ENCODE results near the gene CST7. TPM values are rescaled to one million over a fixed set of nuclear protein-coding genes. Genes with fewer than 3 reads are reported as not detected.

Gene CST7
- total and polyA plus RNA-seq, 2 of the 13 experiments (the other 11 are each of a cell fraction or from before 2014, with no cell fraction given) = not detected

GRCh38 chr20:24992487-24993205, 43.6 kb downstream of the CST7 start, which contains the start of gene APMAP (continued):
- TF ChIP-seq ELF4 (CRISPR knock-in tag; IDR thresholded peaks at IDR 0.05; ENCODE audit: borderline replicate concordance) (peak; percentile 94), DMAP1 (CRISPR knock-in tag; IDR thresholded peaks at IDR 0.05) (peak; percentile 94), PRMT3 (CRISPR knock-in tag; IDR thresholded peaks at IDR 0.05; ENCODE audit: borderline replicate concordance, low read depth) (no peak; the same call in 1 of the 2 replicates), TAF15 (IDR thresholded peaks at IDR 0.05; ENCODE audit: low read depth, low read length, poor library complexity, severe bottlenecking) (peak; percentile 83), POLR2AphosphoS5 (IDR thresholded peaks at IDR 0.05; ENCODE audit: low read depth, low read length) (peak; percentile 95), MTERF4 (CRISPR knock-in tag; IDR thresholded peaks at IDR 0.05) (peak; percentile 87; the same call in 1 of the 2 replicates), ATF4 (CRISPR knock-in tag; IDR thresholded peaks at IDR 0.05) (peak in 1 of 2 experiments; percentile 65; a peak in 1 of 4 replicates), ZBTB4 (CRISPR knock-in tag; IDR thresholded peaks at IDR 0.05; ENCODE audit: borderline replicate concordance) (peak; percentile 87; the same call in 1 of the 2 replicates), SRF (IDR thresholded peaks at IDR 0.05; ENCODE audit: low read depth, low read length) (peak; percentile 8; the same call in 1 of the 2 replicates), RNF2 (conservative IDR thresholded peaks at IDR 0.05; ENCODE audit: low read depth) (peak; percentile 98), U2AF1 (optimal IDR thresholded peaks at IDR 0.05; ENCODE audit: low read depth, low read length) (no peak), STAT5B (CRISPR knock-in tag; IDR thresholded peaks at IDR 0.05) (0 out of 2 replicates have a peak, but pooled peaks have one; percentile 87), ZC3H4 (CRISPR knock-in tag; IDR thresholded peaks at IDR 0.05; ENCODE audit: borderline replicate concordance) (peak; percentile 70; the same call in 1 of the 2 replicates), ZNF75D (CRISPR knock-in tag; IDR thresholded peaks at IDR 0.05; ENCODE audit: borderline replicate concordance) (peak; percentile 83; the same call in 1 of the 2 replicates), MATR3 (CRISPR knock-in tag; IDR thresholded peaks at IDR 0.05) (no peak)
- TF ChIP-seq, protein P1, sequence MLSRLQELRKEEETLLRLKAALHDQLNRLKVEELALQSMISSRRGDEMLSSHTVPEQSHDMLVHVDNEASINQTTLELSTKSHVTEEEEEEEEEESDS (CRISPR knock-in tag; IDR thresholded peaks at IDR 0.05; ENCODE audit: borderline replicate concordance) = peak; percentile 59; the same call in 1 of the 2 replicates
- TF ChIP-seq, protein P2, sequence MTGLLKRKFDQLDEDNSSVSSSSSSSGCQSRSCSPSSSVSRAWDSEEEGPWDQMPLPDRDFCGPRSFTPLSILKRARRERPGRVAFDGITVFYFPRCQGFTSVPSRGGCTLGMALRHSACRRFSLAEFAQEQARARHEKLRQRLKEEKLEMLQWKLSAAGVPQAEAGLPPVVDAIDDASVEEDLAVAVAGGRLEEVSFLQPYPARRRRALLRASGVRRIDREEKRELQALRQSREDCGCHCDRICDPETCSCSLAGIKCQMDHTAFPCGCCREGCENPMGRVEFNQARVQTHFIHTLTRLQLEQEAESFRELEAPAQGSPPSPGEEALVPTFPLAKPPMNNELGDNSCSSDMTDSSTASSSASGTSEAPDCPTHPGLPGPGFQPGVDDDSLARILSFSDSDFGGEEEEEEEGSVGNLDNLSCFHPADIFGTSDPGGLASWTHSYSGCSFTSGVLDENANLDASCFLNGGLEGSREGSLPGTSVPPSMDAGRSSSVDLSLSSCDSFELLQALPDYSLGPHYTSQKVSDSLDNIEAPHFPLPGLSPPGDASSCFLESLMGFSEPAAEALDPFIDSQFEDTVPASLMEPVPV (CRISPR knock-in tag; IDR thresholded peaks at IDR 0.05) = peak; percentile 94; the same call in 1 of the 2 replicates

Data from HepG2 (cell line).